ENCODE results near the gene PALD1. TPM values are rescaled to one million over a fixed set of nuclear protein-coding genes. Genes with fewer than 3 reads are reported as not detected.
A peak's percentile ranks its signal among the peaks of the same experiment; 100 is the strongest.

Gene PALD1
- total RNA-seq, 1 donor from 2014 or later, result 1.2 TPM

DNA sequence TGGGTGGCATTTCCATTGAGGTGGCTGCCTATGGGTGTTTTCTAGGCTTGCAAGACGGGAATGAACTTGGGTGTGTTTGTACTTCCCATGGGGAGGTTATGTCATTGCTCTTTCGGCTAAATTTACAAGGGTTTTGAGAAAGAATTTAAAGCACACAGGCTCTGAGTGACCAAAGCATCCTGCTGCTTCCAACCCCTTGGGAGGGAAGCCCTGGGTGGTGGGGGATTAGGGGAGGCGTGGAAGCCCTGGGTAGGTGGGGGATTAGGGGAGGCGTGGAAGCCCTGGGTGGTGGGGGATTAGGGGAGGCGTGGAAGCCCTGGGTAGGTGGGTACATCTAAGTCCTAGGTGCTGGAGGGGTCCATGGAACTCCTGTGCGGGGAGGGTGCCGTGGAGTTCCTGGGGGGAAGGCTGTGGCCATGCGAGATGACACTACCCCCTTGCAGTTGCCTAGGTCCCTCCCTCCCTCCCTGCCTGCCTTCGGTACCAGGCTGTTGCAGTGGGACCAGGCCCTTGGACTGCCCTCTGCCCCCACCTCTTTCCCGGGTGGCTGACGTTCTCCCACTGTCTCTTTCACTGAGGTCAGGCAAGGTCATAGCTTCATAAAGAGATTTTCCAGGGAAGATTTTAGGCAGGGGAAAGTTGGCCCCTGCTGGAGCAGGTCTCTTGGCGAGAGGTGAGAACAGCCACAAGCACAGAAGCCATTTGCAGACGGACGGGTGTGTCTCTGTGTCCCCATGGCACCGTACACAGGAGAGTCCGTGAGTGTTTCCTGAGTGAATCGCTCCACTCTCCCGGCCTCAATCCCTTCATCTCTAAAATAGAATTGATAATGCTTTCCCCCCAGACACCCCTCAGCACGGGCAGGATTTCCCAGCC lies 104.5 kb downstream of the PALD1 start:
- Mint-ChIP-seq H3K36me3 (ENCODE audit: insufficient read depth) (no peaks in the 10 kb centered on the region), H3K27ac (peak overlapping the region; percentile 37), H3K27me3 (no peaks in the 10 kb centered on the region), H3K4me1 (ENCODE audit: low read depth) (peaks cover 9% of the 10 kb centered on the region), H3K9me3 (ENCODE audit: low read depth) (no peaks in the 10 kb centered on the region), H3K4me3 (ENCODE audit: low read depth) (no peak overlapping the region)
- TF ChIP-seq, protein P1, sequence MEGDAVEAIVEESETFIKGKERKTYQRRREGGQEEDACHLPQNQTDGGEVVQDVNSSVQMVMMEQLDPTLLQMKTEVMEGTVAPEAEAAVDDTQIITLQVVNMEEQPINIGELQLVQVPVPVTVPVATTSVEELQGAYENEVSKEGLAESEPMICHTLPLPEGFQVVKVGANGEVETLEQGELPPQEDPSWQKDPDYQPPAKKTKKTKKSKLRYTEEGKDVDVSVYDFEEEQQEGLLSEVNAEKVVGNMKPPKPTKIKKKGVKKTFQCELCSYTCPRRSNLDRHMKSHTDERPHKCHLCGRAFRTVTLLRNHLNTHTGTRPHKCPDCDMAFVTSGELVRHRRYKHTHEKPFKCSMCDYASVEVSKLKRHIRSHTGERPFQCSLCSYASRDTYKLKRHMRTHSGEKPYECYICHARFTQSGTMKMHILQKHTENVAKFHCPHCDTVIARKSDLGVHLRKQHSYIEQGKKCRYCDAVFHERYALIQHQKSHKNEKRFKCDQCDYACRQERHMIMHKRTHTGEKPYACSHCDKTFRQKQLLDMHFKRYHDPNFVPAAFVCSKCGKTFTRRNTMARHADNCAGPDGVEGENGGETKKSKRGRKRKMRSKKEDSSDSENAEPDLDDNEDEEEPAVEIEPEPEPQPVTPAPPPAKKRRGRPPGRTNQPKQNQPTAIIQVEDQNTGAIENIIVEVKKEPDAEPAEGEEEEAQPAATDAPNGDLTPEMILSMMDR (IDR thresholded peaks at IDR 0.05; ENCODE audit: unreplicated experiment), result no peak
- no peak for DNase-seq (ENCODE audit: low spot score, unreplicated experiment)

DNA sequence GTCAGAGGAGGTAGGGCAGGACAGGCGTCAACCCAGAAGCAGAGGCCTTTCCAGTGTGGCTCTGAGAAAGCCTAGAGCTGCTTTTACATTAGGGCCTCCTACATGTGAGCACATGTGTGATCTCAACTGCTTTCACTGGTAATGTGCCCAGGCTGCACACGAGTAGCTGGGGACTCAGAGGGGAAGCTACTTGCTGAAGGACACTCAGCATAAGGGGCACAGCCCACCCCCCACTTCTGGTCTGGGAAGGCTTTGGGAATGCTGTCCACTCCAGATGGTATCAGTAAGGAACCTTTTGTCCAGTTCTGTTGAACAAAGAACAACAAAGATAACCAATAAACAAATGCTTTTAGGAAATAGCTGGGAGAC lies 105.1 kb downstream of the PALD1 start:
- TF ChIP-seq, protein P1 (IDR thresholded peaks at IDR 0.05; ENCODE audit: unreplicated experiment), result no peak
- H3K36me3 Mint-ChIP-seq (ENCODE audit: insufficient read depth), result no peaks in the 10 kb centered on the region

DNA sequence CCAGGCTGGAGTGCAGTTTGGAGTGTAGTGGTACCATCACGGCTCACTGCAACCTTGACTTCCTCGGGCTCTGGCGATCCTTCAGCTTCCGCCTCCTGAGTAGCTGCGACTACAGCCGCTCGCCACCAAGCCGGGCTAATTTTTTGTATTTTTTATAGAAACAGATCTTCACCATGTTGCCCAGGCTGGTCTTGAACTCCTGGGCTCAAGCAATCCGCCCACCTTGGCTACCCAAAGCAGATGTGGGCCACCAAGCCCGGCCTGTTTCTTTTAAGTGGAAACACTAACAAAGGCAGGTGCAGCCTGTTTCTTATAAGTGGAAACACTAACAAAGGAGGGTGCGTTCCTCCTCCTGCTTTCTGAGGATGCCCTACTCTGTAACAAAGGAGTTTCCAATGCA lies 105.8 kb downstream of the PALD1 start:
- no peak for DNase-seq (ENCODE audit: low spot score, unreplicated experiment)
- Mint-ChIP-seq H3K27me3 (peaks cover 9% of the 10 kb centered on the region), H3K4me1 (ENCODE audit: low read depth) (peaks cover 9% of the 10 kb centered on the region), H3K27ac (no peak overlapping the region), H3K4me3 (ENCODE audit: low read depth) (no peak overlapping the region), H3K9me3 (ENCODE audit: low read depth) (no peaks in the 10 kb centered on the region), H3K36me3 (ENCODE audit: insufficient read depth) (no peaks in the 10 kb centered on the region)
- TF ChIP-seq, protein P1 (IDR thresholded peaks at IDR 0.05; ENCODE audit: unreplicated experiment), result no peak

More for the DNA sequence above, 105.1 kb downstream of the PALD1 start:
- Mint-ChIP-seq H3K27me3 (peaks cover 3% of the 10 kb centered on the region), H3K4me1 (ENCODE audit: low read depth) (peaks cover 9% of the 10 kb centered on the region), H3K4me3 (ENCODE audit: low read depth) (no peak overlapping the region), H3K27ac (peak overlapping the region; percentile 37), H3K9me3 (ENCODE audit: low read depth) (no peaks in the 10 kb centered on the region)
- no peak for DNase-seq (ENCODE audit: low spot score, unreplicated experiment)

DNA sequence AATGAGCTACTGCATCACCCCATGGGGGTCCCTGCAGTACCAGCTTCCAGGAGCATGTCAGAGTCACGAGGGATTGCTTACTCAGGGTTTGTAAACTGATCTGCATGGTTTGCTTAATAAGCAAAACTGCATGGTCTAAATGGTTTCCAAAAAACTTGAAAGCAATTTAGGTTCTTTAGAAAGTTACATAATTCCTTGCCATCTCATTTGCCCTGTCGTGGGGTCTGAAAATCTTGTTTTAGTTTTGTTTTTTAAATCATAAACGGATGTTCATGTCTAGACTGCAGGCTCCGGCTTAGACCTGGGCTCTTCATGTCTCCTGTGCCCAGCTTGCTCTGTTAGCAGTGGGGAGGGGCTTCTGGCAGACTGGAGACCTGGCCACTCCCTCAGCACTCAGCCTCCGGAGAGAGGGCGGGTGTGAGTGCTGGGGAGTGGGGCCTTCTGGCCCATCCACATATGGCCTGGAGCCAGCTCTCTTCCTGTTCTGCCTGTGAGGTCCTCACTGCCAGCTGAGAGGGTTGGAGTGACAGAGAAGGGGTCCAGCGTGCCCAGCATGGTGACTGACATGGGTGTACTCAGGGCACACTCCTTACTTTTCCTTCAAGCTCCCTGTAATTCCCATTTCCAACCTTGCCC lies 106.5 kb downstream of the PALD1 start:
- H3K36me3 Mint-ChIP-seq (ENCODE audit: insufficient read depth), result no peaks in the 10 kb centered on the region
- peaks cover 9% of the 10 kb centered on the region for H3K27me3 Mint-ChIP-seq
- H3K9me3 Mint-ChIP-seq (ENCODE audit: low read depth), result no peaks in the 10 kb centered on the region
- H3K4me1 Mint-ChIP-seq (ENCODE audit: low read depth), result peaks cover 9% of the 10 kb centered on the region
- DNase-seq (ENCODE audit: low spot score, unreplicated experiment), result no peak
- H3K4me3 Mint-ChIP-seq (ENCODE audit: low read depth), result peak overlapping the region; percentile 27
- TF ChIP-seq, protein P1 (IDR thresholded peaks at IDR 0.05; ENCODE audit: unreplicated experiment), result no peak
- no peak overlapping the region for H3K27ac Mint-ChIP-seq

DNA sequence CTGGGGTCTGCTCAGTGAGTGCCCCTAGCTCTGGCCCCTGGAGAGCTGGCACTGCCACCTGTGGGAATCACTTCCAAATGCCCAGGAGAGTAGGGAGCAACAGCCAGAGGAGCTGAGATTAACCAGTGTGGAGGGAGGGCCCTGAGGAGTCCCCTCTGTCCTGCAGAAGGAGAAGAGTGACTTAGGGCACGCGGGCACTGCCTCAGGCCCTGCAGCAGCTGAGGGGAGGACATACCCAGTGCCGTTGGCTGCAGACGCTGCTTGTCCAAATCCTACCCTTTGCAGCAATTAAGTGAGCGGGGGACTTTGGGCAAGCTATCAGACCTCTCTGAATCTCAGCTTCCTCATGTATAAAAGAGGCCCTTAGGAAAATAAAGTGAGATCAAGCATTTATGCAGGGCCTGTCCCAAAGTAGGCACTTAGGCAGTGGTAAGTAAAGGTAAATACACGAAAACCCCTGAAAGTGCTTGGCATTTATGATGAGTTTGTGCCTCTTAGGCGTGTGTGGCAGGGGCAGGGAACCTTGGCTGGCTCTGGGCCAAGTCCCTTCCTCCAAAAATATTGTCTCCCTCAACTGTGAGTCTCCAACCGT lies 107.1 kb downstream of the PALD1 start:
- TF ChIP-seq, protein P1 (IDR thresholded peaks at IDR 0.05; ENCODE audit: unreplicated experiment), result no peak

More for the DNA sequence above, 107.1 kb downstream of the PALD1 start:
- no peaks in the 10 kb centered on the region for H3K9me3 Mint-ChIP-seq (ENCODE audit: low read depth)
- no peak overlapping the region for H3K4me3 Mint-ChIP-seq (ENCODE audit: low read depth)
- H3K27me3 Mint-ChIP-seq, result peaks cover 9% of the 10 kb centered on the region
- no peaks in the 10 kb centered on the region for H3K36me3 Mint-ChIP-seq (ENCODE audit: insufficient read depth)
- peaks cover 9% of the 10 kb centered on the region for H3K4me1 Mint-ChIP-seq (ENCODE audit: low read depth)
- DNase-seq (ENCODE audit: low spot score, unreplicated experiment), result no peak
- H3K27ac Mint-ChIP-seq, result no peak overlapping the region
